GM23338 (cell line): ENCODE measurements around the gene PCDHA10.

Experiments used
- CREB1 ChIP-seq: fragments of 250-450 bp; sonication (Bioruptor Pico); IDR thresholded peaks from 2 replicates; pipeline ENCODE4 v1.5.0; 2020; ENCODE audit warnings: low read depth, mild to moderate bottlenecking, moderate library complexity
- CTCF ChIP-seq, 2 experiments: fragments of 200-600 bp in 1 of 2; sonication (generic) in 1 of 2; conservative IDR thresholded peaks; 2 replicates each; pipeline versions ENCODE4 v1.5.1 to v1.6.1; 2016 to 2017; ENCODE audit warnings: antibody characterized with exemption in 2 of 2, low read depth in 2 of 2, mild to moderate bottlenecking in 2 of 2, moderate library complexity in 1 of 2
- EZH2 ChIP-seq: fragments of 200-600 bp; sonication (generic); IDR thresholded peaks from one replicate; pipeline ENCODE4 v1.8.0; 2017; ENCODE audit warnings: antibody characterized with exemption, mild to moderate bottlenecking, low read depth; ENCODE audit not compliant: unreplicated experiment
- EZH2phosphoT487 ChIP-seq: fragments of 200-600 bp; sonication (generic); IDR thresholded peaks from one replicate; pipeline ENCODE4 v1.8.1; 2018; ENCODE audit warnings: antibody characterized with exemption; ENCODE audit not compliant: unreplicated experiment
- JUNB ChIP-seq: IDR thresholded peaks from one replicate; pipeline ENCODE4 v1.6.1; 2016; ENCODE audit warnings: antibody characterized with exemption; ENCODE audit not compliant: unreplicated experiment
- NANOG ChIP-seq: IDR thresholded peaks from 2 replicates; pipeline ENCODE4 v1.6.1; 2016; ENCODE audit warnings: antibody characterized with exemption, borderline replicate concordance
- POLR2AphosphoS5 ChIP-seq: IDR thresholded peaks from 2 replicates; pipeline ENCODE4 v1.6.1; 2016; ENCODE audit warnings: antibody characterized with exemption, low read depth
- ZNF331 ChIP-seq: fragments of 250-450 bp; sonication (Bioruptor Pico); IDR thresholded peaks from 2 replicates; pipeline ENCODE4 v1.5.0; 2020; ENCODE audit warnings: low read depth, mild to moderate bottlenecking, moderate library complexity
- TF ChIP-seq, protein P1 (sequence below): IDR thresholded peaks from one replicate; pipeline ENCODE4 v1.6.1; 2018; ENCODE audit warnings: antibody characterized with exemption; ENCODE audit not compliant: unreplicated experiment

DNA sequence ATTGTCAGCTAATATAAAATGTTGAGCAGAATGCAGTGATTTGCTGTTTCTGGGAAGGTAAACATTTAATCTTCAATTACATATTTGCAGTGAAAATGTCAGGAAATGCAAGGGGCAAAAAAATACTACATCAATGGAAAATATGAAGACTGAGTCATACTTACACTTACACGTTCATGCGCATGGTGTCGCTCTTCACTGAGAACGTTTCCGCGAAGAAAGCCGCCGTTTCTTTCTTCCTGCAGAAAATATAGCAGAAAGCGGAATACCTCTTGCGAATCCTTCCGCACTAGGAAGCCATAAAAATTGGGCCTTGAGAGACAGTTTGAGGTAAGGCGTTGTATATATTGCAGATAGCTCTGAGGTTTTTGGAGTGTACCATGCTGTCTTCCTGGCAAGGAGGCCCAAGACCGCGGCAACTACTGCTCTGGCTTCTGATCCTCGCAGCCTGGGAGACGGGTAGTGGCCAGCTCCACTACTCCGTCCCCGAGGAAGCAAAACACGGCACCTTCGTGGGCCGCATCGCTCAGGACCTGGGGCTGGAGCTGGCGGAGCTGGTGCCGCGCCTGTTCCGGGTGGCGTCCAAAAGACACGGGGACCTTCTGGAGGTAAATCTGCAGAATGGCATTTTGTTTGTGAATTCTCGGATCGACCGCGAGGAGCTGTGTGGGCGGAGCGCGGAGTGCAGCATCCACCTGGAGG, 26.3 kb downstream of the PCDHA10 start, which contains the start of gene PCDHA13:
- TF ChIP-seq CTCF (conservative IDR thresholded peaks at IDR 0.05; ENCODE audit: low read depth in 2 of 2) (peak; percentile 57 to 67), EZH2phosphoT487 (no peak), EZH2 (no peak), POLR2AphosphoS5 (no peak), NANOG (no peak), JUNB (no peak), CREB1 (CRISPR knock-in tag) (no peak), ZNF331 (CRISPR knock-in tag) (no peak)
- TF ChIP-seq, protein P1, sequence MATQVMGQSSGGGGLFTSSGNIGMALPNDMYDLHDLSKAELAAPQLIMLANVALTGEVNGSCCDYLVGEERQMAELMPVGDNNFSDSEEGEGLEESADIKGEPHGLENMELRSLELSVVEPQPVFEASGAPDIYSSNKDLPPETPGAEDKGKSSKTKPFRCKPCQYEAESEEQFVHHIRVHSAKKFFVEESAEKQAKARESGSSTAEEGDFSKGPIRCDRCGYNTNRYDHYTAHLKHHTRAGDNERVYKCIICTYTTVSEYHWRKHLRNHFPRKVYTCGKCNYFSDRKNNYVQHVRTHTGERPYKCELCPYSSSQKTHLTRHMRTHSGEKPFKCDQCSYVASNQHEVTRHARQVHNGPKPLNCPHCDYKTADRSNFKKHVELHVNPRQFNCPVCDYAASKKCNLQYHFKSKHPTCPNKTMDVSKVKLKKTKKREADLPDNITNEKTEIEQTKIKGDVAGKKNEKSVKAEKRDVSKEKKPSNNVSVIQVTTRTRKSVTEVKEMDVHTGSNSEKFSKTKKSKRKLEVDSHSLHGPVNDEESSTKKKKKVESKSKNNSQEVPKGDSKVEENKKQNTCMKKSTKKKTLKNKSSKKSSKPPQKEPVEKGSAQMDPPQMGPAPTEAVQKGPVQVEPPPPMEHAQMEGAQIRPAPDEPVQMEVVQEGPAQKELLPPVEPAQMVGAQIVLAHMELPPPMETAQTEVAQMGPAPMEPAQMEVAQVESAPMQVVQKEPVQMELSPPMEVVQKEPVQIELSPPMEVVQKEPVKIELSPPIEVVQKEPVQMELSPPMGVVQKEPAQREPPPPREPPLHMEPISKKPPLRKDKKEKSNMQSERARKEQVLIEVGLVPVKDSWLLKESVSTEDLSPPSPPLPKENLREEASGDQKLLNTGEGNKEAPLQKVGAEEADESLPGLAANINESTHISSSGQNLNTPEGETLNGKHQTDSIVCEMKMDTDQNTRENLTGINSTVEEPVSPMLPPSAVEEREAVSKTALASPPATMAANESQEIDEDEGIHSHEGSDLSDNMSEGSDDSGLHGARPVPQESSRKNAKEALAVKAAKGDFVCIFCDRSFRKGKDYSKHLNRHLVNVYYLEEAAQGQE: no peak
